Chondrocyte (in vitro differentiated cells): ENCODE measurements around the gene CDK18. TPM values are rescaled to one million over a fixed set of nuclear protein-coding genes. Genes with fewer than 3 reads are reported as not detected.

Experiments used
- DNase-seq: peaks from one replicate; pipeline ENCODE4 v3.0.0; 2021; ENCODE audit warnings: mixed read lengths, low spot score
- H3K27ac Mint-ChIP-seq: one replicate; pipeline ENCODE4 v1.8.0; 2021; ENCODE audit warnings: mild to moderate bottlenecking, moderate library complexity, mixed read lengths; ENCODE audit not compliant: unreplicated experiment
- H3K27me3 Mint-ChIP-seq: 2 replicates; pipeline ENCODE4 v1.8.0; 2021; ENCODE audit warnings: low read depth, mixed read lengths
- H3K36me3 Mint-ChIP-seq: 2 replicates; pipeline ENCODE4 v1.8.0; 2021; ENCODE audit warnings: low read depth, mixed read lengths
- H3K4me1 Mint-ChIP-seq: 2 replicates; pipeline ENCODE4 v1.8.0; 2021; ENCODE audit warnings: low read depth, mild to moderate bottlenecking, mixed read lengths
- H3K4me3 Mint-ChIP-seq: one replicate; pipeline ENCODE4 v1.8.0; 2021; ENCODE audit warnings: mild to moderate bottlenecking, moderate library complexity, mixed read lengths; ENCODE audit not compliant: unreplicated experiment
- H3K9me3 Mint-ChIP-seq: 2 replicates; pipeline ENCODE4 v1.8.0; 2021; ENCODE audit warnings: low read depth, mixed read lengths
- CTCF ChIP-seq: fragments of 200-600 bp; sonication (generic); IDR thresholded peaks from 2 replicates; pipeline ENCODE4 v1.5.0; 2021; ENCODE audit warnings: antibody characterized with exemption, mild to moderate bottlenecking, moderate library complexity
- total RNA-seq: library from RNA; stranded (reverse); gene quantifications from 3 replicates; pipeline ENCODE4 v1.2.1, GENCODE V29; 2021

CDK18 gene
- total RNA-seq, 1 donor from 2014 or later = 17.3 TPM

DNA sequence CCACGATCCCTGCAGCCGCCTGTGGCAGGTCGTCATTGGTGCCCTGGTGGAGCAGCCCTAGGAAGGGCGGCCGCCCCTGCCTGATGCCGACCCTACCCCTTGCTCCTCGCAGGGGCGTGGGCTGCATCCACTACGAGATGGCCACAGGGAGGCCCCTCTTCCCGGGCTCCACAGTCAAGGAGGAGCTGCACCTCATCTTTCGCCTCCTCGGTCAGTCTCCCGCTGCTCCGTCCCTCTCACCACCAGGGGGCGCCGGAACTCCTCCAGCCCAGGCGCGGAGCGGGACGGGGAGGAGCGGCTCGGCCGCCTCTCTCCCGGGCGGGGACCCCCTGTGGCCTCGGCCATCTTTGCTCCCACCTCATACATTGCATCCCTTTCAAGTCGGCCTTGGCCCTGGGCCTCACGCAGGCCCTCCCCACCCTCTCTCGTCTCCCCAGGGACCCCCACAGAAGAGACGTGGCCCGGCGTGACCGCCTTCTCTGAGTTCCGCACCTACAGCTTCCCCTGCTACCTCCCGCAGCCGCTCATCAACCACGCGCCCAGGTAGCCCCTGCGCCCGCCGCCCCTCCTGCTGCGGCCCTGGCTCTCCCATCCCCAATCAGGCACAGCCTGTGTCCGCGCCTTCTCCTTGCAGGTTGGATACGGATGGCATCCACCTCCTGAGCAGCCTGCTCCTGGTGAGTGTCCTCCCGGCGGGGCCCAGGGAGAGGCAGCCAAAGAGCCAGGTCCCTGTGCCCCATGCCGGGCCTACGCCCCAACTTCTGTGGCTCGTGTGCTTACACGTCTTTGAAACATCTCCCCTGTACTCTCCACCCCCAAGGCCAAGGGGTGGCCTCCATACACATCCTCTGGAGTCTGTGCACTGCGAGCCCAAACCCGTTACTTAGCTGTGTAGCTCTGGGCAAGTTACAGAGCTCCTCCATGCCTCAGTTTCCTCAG is 24.7 kb downstream of the CDK18 start:
- Mint-ChIP-seq H3K36me3 (peaks cover 7% of the 10 kb centered on the region), H3K4me3 (no peak overlapping the region), H3K9me3 (no peaks in the 10 kb centered on the region), H3K27me3 (peaks cover 9% of the 10 kb centered on the region), H3K4me1 (peaks cover 8% of the 10 kb centered on the region), H3K27ac (no peak overlapping the region)
- TF ChIP-seq CTCF = peak; percentile 97
- peak; percentile 94 for DNase-seq

DNA sequence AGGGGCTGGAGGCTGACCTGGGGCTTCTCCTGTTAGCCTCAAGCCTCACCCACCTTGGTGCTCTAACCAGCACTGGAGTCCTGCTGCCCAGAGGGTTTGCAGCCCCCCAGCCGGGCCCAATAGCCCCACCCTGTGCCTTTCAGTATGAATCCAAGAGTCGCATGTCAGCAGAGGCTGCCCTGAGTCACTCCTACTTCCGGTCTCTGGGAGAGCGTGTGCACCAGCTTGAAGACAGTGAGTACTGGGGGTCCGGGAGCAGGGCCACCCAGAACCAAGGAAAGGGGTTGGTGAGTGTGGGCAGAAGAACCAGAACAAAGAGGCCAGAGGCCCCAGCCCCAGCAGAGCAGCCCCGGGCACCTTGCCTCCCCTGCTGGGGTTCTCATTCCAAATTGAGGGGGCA is 25.6 kb downstream of the CDK18 start:
- H3K27ac Mint-ChIP-seq = no peak overlapping the region
- no peaks in the 10 kb centered on the region for H3K9me3 Mint-ChIP-seq
- DNase-seq = no peak
- H3K27me3 Mint-ChIP-seq = peaks cover 8% of the 10 kb centered on the region
- peaks cover 8% of the 10 kb centered on the region for H3K4me1 Mint-ChIP-seq
- H3K4me3 Mint-ChIP-seq = no peak overlapping the region
- TF ChIP-seq CTCF = no peak
- H3K36me3 Mint-ChIP-seq = peaks cover 6% of the 10 kb centered on the region

DNA sequence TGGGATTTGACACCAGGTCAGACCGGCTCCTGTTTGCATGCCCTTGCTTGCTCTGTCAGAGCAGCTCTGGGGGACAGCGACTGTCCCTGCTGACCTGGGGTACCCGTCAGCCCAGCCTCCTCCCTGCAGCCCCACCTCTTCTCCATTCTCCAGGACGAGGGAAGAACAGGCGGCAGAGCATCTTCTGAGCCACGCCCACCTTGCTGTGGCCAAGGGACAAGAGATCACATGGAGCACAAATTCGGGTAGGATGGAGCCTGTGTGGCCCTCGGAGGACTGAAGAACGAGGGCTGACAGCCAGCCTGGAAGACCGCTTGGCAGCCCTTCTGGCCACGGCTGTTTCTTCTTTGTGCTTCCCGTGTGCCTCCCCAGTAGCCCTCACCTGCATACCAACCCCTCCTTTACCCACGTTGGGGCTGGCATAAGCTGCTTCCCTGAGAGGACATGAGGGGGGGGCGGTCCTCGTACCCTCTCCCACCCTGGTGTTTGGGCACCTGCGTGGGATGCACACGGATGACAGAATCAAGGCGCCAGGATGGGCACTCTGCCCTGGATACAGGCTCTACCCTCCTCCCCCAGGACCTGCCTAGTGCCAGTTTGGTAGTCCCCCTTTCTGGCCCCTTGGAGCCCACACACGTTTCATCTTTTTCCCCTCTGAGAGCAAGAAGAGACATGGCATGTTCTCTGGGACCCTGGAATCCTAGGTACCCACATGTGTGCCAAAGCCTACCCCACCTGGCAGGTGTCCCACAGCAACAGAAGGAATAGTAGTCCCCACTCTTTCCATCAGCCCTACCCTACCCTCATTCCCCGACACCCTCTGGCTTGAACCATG is 26.9 kb downstream of the CDK18 start:
- H3K27ac Mint-ChIP-seq = no peak overlapping the region
- H3K4me3 Mint-ChIP-seq = no peak overlapping the region
- peaks cover 8% of the 10 kb centered on the region for H3K4me1 Mint-ChIP-seq
- DNase-seq = no peak
- peaks cover 10% of the 10 kb centered on the region for H3K27me3 Mint-ChIP-seq
- no peak for TF ChIP-seq CTCF
- H3K36me3 Mint-ChIP-seq = peaks cover 4% of the 10 kb centered on the region
- no peaks in the 10 kb centered on the region for H3K9me3 Mint-ChIP-seq

DNA sequence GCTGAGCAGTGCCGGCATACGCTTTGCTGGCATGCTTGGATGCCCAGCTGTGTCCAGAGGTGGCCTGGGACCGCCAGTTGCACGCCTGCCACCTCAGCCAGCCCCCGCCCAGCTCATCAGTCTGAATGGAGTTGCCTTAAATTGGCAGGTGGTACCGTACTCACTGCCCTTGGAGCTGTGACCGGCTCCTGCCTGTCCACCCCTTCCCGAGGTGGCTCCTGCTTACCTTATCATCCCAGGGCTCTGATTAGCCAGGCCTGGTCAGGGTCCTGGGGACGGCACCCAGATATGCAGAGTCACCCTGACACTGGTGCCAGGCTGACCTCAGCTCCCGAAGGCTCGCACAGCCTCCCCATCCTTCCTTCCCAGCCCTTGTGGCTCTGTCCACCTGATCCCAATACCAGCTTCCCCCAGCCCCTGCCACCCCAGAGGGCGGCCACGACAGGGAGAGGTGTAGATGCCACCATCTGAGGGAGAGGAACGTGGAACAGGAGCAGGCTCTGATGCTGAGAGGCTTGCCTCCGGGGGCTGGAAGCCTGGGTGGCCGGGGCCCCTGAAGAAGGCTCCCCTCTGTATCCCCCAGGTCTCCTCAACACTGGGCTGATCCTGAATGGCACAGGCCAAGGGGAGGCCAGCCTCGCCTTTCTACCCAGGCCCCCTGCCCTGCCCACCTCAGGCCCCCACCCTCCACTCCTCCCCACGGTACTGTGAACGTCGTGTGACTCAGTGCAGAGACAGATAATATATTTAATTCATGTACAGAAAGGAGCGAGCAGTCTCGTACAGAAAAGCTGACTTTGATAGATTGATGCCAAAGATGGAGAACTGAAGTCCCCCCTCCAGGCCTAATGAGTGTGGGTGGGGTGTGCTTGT is 27.8 kb downstream of the CDK18 start:
- H3K4me3 Mint-ChIP-seq = no peak overlapping the region

More for the DNA sequence above, 27.8 kb downstream of the CDK18 start:
- Mint-ChIP-seq H3K27me3 (peaks cover 16% of the 10 kb centered on the region), H3K9me3 (no peaks in the 10 kb centered on the region), H3K4me1 (peaks cover 8% of the 10 kb centered on the region), H3K36me3 (peaks cover 4% of the 10 kb centered on the region), H3K27ac (no peak overlapping the region)
- TF ChIP-seq CTCF = no peak
- no peak for DNase-seq
